Nephron (organoid): ENCODE data around the gene PHF21A.
"Not testable (repeated sequence)": the region's sequence is repeated elsewhere in the genome, so short reads cannot be mapped to it uniquely, and the experiment has no call there.

ENCODE experiments used
- H3K27ac Mint-ChIP-seq, 3 experiments: 2 replicates each; pipeline ENCODE4 v1.8.0; 2020; ENCODE audit warnings: mixed read lengths in 3 of 3, mild to moderate bottlenecking in 2 of 3, moderate library complexity in 1 of 3
- H3K27me3 Mint-ChIP-seq: 2 replicates; pipeline ENCODE4 v1.8.0; 2021; ENCODE audit warnings: low read depth, mild to moderate bottlenecking, moderate library complexity, mixed read lengths
- H3K36me3 Mint-ChIP-seq: 2 replicates; pipeline ENCODE4 v1.8.0; 2020; ENCODE audit warnings: low read depth, mixed read lengths
- H3K4me1 Mint-ChIP-seq: 2 replicates; pipeline ENCODE4 v1.8.0; 2020; ENCODE audit warnings: mixed read lengths
- H3K4me3 Mint-ChIP-seq, 3 experiments: 2 replicates each; pipeline ENCODE4 v1.8.0; 2020; ENCODE audit warnings: mild to moderate bottlenecking in 3 of 3, mixed read lengths in 3 of 3, moderate library complexity in 2 of 3
- H3K9me3 Mint-ChIP-seq: 2 replicates; pipeline ENCODE4 v1.8.0; 2020; ENCODE audit warnings: mixed read lengths
- TF ChIP-seq, protein P1 (sequence below), 3 experiments: fragments of 200-600 bp; sonication (generic); IDR thresholded peaks; one replicate each; pipeline ENCODE4 v1.5.0; 2021; ENCODE audit warnings: antibody characterized with exemption in 3 of 3; ENCODE audit not compliant: unreplicated experiment in 3 of 3

Gene PHF21A

DNA sequence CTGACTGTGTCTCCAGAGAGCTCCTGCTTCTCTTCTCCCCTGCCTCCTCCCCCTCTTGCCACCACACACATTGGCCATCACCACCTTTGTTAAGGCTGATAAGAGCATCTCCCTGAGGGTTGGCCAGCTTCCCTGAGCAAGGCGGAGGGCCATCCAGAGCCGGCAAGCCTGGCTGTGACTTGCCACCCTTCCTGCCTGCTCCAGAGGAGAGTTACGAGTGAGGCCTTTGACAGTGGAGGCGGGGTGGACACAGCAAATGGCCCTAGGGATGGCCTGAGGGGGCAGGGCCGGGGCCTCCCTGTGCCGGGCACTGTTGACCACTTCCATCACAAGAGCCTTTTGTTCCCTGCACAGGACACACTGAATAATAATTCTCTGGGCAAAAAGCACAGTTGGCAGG is 219.6 kb downstream of the PHF21A start:
- peaks cover 17% of the 10 kb centered on the region for H3K4me1 Mint-ChIP-seq
- H3K27ac Mint-ChIP-seq: no peak overlapping the region
- H3K9me3 Mint-ChIP-seq: no peaks in the 10 kb centered on the region
- TF ChIP-seq, protein P1, sequence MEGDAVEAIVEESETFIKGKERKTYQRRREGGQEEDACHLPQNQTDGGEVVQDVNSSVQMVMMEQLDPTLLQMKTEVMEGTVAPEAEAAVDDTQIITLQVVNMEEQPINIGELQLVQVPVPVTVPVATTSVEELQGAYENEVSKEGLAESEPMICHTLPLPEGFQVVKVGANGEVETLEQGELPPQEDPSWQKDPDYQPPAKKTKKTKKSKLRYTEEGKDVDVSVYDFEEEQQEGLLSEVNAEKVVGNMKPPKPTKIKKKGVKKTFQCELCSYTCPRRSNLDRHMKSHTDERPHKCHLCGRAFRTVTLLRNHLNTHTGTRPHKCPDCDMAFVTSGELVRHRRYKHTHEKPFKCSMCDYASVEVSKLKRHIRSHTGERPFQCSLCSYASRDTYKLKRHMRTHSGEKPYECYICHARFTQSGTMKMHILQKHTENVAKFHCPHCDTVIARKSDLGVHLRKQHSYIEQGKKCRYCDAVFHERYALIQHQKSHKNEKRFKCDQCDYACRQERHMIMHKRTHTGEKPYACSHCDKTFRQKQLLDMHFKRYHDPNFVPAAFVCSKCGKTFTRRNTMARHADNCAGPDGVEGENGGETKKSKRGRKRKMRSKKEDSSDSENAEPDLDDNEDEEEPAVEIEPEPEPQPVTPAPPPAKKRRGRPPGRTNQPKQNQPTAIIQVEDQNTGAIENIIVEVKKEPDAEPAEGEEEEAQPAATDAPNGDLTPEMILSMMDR (IDR thresholded peaks at IDR 0.05; ENCODE audit: unreplicated experiment in 3 of 3): no peak
- peaks cover 8% of the 10 kb centered on the region for H3K36me3 Mint-ChIP-seq
- H3K27me3 Mint-ChIP-seq: peaks cover 4% of the 10 kb centered on the region
- peak overlapping the region; percentile 85 to 91 (median 91) for H3K4me3 Mint-ChIP-seq

DNA sequence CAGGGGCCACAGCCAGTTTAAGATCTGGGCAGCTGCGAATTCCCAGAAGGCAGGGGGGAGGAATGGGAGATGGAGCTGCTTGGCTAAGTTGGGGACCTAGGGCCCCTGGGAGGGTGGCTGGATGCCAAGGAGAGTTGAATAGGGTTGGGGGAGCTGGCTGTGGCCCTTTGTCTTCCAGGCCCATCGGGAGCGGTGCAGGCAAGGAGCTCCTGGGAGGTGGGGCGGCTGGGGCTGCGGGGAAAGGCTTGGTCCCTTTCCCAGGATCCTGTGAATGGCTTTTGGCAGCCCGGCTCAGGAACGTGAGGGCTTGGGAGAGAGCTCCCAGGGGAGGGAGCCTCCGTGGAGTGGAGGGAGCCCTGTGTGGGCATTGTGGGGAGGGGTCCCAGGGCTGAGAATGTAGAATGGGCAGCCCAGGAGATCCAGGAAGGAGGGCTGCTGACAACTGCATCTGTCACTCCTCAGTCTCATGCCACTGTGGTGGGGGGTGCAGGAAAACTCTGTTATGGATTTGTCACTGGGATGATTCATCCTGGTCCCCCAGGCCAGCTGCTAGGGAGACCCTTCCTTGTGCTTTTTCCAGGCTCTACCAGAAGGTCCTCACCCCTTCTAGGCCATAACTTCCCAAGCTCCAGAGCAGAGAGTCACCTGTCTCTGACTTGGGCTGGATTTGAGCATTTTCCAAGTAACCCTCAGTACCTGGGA is 220.2 kb downstream of the PHF21A start:
- Mint-ChIP-seq H3K4me3 (peak overlapping the region; percentile 85 to 91 (median 91)), H3K9me3 (no peaks in the 10 kb centered on the region), H3K36me3 (peaks cover 8% of the 10 kb centered on the region), H3K27ac (peak overlapping the region; percentile 45 to 61 (median 54)), H3K27me3 (peaks cover 4% of the 10 kb centered on the region), H3K4me1 (peaks cover 19% of the 10 kb centered on the region)
- TF ChIP-seq, protein P1 (IDR thresholded peaks at IDR 0.05; ENCODE audit: unreplicated experiment in 3 of 3): no peak

DNA sequence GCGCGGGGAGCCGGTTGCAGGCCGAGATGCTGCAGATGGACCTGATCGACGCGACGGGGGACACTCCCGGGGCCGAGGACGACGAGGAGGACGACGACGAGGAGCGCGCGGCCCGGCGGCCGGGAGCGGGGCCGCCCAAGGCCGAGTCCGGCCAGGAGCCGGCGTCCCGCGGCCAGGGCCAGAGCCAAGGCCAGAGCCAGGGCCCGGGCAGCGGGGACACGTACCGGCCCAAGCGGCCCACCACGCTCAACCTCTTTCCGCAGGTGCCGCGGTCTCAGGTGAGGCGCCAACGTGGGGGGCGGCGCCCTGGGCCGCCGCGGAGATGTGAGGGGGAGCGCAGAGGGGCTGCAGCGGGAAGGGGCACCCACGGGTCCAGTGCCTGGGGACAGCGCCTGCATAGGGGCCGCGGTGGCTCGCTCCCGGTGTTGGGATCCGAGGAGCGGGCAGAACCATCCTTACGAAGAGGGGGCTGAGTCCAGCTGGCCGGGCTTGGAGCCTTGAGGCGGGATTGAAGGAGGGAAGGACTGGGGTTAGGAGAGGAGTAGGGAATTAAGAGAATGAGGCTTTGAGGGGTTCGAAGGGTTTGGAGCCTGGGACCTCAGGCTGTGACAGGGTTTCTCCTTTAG is 221.0 kb downstream of the PHF21A start:
- Mint-ChIP-seq H3K27ac (peak overlapping the region; percentile 45 to 61 (median 54)), H3K4me1 (peaks cover 22% of the 10 kb centered on the region), H3K4me3 (peak overlapping the region; percentile 85 to 91 (median 91))
- not testable (repeated sequence) for H3K9me3 Mint-ChIP-seq, H3K36me3 Mint-ChIP-seq, H3K27me3 Mint-ChIP-seq

DNA sequence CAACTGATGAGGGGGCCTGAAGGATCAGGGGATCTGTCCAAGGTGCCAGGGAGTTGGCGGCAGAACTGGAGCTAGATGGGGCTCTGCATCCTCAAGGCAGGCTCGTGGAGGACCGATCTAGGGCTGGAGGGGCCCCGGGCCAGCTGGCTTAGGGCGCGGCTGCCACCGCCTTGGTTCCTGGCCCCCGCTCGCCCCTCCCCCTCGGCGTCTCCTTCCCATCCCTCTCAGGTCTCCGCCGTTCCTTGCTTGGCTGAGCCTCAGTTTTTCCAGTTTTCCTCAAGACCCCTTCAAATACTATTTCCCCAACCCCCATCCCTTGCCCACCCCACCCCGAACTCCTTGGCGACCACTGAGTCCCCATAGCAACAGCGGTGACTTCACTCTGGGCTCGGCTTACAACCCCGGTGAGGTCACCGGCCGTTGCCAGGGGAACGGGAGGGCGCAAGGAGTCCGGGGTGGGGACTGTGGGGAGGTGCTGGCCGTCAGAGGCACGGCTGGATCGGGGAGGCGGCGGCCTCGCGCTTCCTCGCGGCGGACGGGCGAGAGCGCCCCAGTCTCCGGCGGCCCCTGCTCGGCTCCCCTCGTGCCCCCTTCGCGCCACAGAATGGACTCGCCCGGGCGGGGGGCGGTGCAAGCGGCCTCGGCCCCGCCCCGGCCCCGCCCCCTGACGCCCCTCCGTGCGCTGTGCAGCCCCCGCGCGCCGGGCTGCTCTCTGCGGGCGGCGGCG is 221.6 kb downstream of the PHF21A start:
- H3K9me3 Mint-ChIP-seq: no peaks in the 10 kb centered on the region
- H3K36me3 Mint-ChIP-seq: peaks cover 8% of the 10 kb centered on the region
- peaks cover 28% of the 10 kb centered on the region for H3K4me1 Mint-ChIP-seq
- peak overlapping the region; percentile 83 to 87 (median 87) for H3K4me3 Mint-ChIP-seq
- peaks cover 4% of the 10 kb centered on the region for H3K27me3 Mint-ChIP-seq
- H3K27ac Mint-ChIP-seq: peak overlapping the region; percentile 58 to 87 (median 81)
- TF ChIP-seq, protein P1 (IDR thresholded peaks at IDR 0.05; ENCODE audit: unreplicated experiment in 3 of 3): no peak

GRCh38 chr11:45899086-45899447 is 222.2 kb downstream of the PHF21A start:
- Mint-ChIP-seq H3K27ac (peak overlapping the region; percentile 58 to 87 (median 81)), H3K36me3 (peaks cover 4% of the 10 kb centered on the region), H3K9me3 (no peaks in the 10 kb centered on the region), H3K4me3 (peak overlapping the region; percentile 83 to 87 (median 87)), H3K4me1 (peaks cover 28% of the 10 kb centered on the region), H3K27me3 (peaks cover 4% of the 10 kb centered on the region)
- TF ChIP-seq, protein P1 (IDR thresholded peaks at IDR 0.05; ENCODE audit: unreplicated experiment in 3 of 3): no peak

DNA sequence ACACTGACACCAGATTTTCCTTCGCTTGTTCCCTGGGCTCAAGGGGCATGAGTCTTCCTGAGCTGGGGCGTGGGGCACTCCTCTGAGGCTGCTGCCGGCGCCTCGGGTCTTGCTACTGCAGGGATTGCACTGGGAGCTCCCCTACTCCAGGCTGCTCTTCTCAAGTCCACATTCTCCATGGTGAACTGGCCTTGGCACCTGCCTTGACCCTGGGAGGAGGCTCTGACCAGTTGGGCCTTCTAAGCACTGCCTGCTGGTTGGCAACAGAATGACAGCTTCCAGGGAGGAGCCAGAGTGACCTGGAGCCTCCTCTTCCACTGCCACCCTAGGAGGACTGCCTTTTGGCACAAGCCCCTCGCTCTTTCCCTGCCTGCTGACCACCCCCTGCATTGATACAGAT is 223.7 kb downstream of the PHF21A start:
- TF ChIP-seq, protein P1 (IDR thresholded peaks at IDR 0.05; ENCODE audit: unreplicated experiment in 3 of 3): no peak
- Mint-ChIP-seq H3K27me3 (peaks cover 4% of the 10 kb centered on the region), H3K4me1 (peaks cover 33% of the 10 kb centered on the region), H3K36me3 (no peaks in the 10 kb centered on the region), H3K4me3 (peak overlapping the region in 1 of 3 experiments; percentile 46), H3K27ac (peak overlapping the region in 1 of 3 experiments; percentile 42), H3K9me3 (no peaks in the 10 kb centered on the region)
